Measurements from ENCODE around the gene GSDME.

GSDME gene

GRCh38 chr7:24653316-24654085, 103.8 kb downstream of the GSDME start:
- DNase-seq (ENCODE audit: low spot score) = no peak

DNA sequence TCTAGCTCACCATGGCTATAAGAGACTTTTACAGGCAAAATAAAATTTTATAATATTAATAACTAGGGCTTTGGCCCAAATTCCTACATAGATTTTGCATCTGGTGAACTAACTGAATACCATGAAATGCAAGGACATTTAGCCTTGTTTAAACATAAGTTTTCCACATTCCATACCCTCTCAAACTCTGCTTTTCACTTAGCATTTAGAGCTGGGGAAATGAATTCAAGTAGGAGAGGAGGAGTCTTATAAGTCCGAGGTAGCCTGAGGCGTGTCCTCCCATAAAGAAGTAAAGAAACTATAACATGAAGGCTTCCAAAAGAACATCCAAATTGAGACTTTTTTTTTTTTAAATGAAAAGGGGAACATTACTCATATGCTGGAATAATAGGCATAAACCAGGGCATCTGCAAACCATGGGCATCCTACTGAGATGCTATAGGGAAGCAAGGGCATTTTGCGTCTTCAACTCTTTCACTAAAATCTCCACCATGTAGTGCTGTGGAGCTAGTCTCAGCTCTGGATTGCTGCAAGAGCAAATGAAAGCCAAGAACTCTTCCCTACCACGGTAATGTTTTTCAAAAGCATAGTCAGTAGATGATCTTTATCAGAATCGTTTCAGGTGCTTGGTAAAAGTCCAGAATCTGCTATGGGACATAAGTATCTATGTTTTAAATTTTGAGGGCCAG, 104.9 kb downstream of the GSDME start:
- DNase-seq (ENCODE audit: low spot score) = no peak
